GM18867 (cell line): Measurements from ENCODE around the gene PRRC2C.
A peak's percentile ranks its signal among the peaks of the same experiment; 100 is the strongest.
"Not testable (repeated sequence)": the region's sequence is repeated elsewhere in the genome, so short reads cannot be mapped to it uniquely, and the experiment has no call there.

Experiments
- ATAC-seq: cut with Tn5 transposase; IDR thresholded peaks from one replicate; pipeline ENCODE4 v1.9.1; 2021; ENCODE audit warnings: mild to moderate bottlenecking, moderate library complexity; ENCODE audit not compliant: unreplicated experiment

The PRRC2C gene

DNA sequence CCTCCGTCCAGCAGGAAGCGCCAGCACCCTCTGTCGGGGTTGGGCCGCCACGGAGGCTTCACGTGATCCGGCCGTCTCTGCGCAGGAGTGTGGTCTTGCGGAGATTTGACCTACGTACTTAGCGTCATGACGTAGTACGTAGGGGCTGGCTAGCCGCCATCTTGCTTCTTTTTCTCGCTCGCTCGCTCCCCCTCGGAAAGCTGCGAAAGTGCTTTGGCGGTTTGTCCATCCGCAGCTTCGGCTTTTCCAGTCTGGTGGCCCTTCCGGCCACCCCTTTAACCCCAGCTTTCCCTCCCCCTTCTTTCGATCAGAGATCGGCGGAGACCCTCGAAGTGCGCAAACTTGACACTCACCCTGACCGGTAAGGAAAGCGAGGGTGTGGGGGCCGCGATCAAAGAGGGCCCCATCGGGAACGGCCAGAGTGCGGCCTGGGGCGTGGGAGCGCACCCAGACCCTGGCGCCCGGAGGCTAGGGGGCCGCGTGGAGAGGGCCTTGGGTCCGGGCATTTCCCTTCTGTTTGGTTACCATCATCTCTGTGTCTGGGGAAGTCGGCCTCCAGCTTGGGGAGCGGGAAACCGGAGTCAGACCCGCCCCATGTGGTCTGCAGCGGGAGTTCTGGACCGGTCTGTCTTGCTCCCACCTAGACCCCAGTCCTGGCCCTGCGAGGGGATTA lies at the start of gene PRRC2C:
Gene PRRC2C (plus strand): TSS at position 156 of the 673 bp plus-strand sequence. CDS start 26,559 bp downstream, outside the sequence.
- ATAC-seq: peak; percentile 96

DNA sequence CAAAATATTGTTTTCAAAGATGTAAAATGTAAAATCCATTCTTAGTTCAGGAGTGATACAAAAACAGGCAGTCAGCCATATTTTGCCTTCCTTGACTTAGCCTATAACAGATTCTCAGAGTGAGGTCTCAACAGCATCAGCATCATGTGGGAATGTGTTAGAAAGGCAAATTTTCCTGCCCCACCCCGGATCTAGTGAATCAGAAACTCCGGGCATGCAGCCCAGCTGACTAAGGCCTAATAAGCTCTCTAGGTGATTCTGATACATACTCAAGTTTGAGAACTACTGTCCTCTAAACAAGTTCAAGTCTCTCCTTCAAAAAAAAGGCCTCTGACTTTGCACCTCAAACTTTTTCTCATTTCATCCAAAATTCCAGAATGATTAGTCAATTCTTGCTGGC lies 46.9 kb upstream of the PRRC2C start:
- ATAC-seq: no peak

DNA sequence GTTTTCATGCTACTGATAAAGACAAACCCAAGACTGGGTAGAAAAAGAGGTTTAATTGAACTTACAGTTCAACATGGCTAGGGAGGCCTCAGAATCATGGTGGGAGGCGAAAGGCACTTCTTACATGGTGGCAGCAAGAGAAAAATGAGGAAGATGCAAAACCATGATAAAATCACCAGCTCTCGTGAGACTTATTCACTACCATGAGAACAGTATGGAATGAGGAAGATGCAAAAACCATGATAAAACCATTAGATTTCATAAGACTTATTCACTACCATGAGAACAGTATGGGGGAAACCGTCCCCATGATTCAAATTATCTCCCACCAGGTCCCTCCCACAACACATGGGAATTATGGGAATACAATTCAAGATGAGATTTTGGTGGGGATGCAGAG lies 45.1 kb upstream of the PRRC2C start:
- ATAC-seq: not testable (repeated sequence)

DNA sequence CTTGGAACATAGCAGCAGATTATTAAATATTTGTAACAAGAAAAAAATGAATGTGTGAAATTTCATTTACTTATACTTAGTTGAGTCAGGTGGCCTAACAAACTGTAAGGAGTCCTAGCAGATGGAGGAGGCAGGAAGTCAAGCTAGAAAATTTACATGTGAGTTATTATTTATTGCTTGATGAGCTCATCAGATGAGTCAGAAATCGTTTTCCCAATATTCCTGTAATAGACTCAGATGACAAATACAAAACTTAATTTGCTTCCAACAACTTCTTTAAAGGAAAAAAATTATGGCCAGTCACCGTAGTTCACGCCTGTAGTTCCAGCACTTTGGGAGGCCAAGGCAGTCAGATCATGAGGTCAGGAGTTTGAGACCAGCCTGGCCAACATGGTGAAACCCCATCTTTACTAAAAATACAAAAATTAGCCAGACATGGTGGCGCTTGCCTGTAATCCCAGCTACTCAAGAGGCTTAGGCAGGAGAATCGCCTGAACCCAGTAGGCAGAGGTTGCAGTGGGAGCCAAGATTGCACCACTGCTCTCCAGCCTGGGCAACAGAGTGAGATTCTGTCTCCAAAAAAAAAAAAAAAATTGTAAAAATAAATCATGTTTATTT lies 43.9 kb upstream of the PRRC2C start:
- not testable (repeated sequence) for ATAC-seq

DNA sequence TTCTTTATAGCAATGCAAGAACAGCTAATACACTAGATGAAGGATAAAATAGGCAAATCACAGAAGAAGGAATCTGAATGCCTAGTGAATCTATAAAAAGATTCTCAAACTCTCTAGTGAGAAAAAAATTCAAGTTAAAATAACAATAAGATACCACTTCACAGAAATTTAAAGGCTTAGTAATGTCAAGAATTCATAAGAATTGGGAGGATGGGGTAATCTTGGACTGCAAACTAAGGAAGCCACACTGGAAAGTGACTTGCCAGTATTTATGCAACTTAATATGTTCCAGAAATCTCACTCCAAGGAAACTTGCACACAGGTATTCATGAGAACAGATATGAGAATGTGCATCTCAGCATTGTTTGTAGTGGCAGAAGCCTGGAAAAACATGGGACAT lies 38.9 kb upstream of the PRRC2C start:
- ATAC-seq: no peak

DNA sequence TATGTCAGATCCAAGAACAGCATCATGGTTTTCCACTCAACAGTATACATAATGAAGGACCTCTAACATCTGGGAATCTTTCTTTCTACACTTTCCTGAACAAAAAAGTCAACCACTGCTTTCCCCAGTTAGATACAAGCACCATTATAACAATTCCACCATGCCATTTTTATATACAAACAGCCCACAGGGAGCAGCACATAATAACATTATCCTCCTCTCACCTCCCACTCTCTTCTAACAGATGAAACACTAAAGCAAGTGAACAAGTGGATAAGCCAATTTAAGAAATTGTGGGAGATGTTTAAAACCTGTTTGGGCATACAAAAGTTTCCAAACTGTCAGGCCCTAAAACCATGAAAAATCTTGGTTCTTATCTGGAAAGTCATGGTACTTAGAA lies 29.4 kb upstream of the PRRC2C start:
- no peak for ATAC-seq

DNA sequence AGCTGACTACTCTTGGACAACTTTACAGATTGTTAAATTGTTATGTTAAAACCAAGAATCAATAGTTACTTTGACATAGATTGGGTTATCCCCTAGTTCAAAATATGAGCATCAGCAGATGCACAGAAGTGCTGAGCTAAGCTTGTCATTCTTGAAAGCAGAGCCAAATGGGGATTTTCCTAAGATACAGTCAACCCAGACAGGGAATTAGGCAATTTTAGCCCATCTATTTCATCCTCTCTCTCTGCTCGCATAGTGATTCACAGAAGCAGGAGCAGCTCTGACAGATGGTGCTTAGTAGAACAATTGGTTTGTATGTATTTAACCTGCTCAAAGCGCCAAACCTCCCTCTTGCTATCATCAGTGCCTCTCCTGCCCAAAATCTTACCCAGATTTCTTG lies 27.9 kb upstream of the PRRC2C start:
- no peak for ATAC-seq

DNA sequence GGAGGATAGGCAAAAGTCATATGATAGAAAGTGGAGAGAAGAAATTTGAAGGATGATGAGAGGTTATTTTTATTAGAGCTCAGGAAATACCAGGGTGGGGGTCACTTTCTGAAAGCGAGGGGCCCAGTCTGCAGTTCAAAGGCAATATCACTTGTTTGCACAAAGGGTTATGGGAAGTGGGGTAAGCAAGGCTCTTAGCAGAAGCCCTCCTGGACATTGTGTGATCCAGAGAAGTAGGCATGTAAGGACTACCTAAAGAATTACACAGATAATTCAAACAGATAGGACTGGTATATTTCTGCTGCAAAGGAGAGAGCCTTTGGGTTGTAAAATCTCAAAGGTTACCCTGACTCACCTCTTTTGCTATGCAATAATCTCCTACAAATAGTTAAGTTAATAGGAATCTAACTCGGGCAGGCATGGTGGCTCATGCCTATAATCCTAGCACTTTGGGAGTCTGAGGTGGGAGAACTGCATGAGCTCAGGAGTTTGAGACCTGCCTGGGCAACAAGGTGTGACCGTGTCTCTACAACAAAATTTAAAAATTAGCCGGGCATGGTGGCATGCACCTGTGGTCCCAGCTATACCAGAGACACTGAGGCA lies 25.2 kb upstream of the PRRC2C start:
- ATAC-seq: no peak

DNA sequence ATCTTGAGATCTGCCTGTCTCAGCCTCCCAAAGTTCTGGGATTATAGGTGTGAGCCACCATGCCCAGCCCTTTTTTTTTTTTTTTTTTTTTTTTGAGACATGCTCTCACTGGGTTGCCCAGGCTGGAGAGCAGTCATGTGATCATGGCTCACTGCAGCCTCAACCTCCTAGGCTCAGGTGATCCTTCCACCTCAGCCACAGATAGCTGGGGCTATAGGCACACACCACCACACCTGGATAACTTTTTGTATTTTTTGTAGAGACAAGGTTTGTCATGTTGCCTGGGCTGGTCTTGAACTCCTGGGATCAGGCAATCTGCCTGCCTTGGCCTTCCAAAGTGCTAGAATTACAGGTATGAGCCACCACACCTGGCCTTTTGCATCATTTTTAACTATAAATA lies 17.7 kb upstream of the PRRC2C start:
- no peak for ATAC-seq

DNA sequence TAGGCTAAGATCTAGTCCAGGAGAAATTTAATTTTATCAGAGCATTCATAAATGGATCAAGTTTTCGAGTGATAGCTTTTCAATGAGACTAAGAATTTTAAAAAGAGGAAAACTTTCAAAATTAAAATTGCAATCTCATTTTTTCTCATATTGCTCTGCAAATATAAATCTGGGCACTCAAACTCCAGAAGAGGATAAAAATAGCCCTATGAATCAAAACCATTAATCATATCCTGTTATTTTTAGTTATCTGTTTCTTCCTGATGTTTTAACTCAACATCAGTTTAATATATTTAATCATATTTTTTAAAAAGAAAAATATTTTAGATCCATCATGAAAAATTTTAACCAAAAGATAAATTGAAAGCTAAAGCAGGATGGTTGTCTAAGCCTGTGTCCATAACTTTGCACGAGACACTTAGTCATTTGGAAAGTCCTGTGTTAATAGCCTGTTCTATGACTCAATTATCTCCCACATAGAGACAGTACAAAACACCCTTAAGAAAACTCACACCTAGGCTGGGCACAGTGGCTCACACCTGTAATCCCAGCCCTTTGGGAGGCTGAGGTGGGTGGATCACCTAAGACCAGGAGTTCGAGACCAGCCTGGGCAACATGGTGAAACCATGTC lies 17.1 kb upstream of the PRRC2C start:
- ATAC-seq: peak; percentile 88

DNA sequence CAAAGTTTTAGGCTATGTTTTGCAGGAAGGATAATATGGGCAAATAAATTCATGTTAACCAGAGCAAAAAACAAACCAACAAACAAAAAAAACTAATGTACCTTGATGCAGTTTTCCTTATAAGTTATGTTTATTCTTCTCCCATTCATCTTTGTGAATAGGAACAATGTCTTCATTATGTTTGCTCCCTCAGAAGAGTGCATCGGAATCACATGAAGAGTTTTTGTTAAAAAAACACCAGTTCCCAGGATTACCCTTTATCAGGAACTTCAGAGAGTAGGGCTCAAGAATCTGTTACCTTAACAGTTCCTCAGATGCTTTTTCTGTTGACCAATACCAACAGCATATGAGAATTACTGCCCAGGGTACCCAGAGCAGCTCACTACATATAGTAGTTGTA lies 14.6 kb upstream of the PRRC2C start:
- ATAC-seq: no peak

DNA sequence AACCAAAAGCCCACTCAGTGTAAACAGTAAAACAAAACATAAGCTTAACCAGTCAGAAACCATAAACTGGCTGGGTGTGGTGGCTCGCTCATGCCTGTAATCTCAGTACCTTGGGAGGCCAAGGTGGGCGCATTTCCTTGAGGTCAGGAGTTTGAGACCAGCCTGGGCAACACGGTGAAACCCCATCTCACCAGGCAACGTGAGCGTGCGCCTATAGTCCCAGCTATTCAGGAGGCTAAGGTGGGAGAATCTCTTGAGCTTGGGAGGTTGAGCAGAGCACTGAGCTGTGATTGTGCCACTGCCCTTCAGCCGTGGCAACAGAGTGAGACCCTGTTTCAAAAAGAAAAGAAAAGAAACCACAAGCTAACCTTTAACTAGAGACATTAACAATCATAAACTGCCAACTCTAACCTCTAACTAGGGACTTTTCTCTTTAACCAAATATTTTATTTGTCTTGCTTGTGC lies 13.1 kb upstream of the PRRC2C start:
- ATAC-seq: no peak

DNA sequence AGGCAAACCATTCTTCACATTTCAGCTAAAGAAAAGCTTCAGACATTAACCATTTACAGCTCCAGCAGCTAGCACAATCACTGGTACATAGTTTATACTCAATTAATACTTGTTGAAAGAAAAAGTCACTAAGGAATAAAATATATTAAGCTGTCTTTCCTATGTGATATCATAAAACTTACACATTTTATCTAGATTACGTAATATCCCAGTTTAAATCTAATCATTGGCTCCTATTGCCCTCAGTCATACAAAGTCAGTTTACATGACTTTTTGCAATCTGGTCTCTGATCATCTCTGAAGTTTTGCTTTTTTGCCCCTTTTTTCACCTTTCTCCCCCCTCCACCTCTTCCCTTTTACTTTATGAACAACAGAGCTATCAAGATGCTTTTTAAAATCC lies 8.5 kb upstream of the PRRC2C start:
- no peak for ATAC-seq

DNA sequence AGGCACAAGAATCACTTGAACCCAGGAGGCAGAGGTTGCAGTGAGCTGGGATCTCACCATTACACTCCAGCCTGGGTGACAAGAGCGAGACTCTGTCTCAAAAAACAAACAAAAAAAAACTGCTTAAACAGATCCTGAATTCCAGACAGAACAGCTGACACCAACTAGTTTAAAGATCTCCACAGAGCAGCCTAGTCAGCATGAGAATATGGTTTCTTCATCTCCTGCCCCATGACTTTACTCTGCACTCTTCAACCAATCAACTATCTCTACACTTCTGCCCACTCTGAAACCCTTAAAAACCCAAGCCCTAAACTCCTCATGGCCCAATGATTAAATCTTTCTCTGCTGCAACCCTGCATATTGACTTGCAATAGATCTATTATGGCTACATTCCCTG lies 7.5 kb upstream of the PRRC2C start:
- no peak for ATAC-seq

DNA sequence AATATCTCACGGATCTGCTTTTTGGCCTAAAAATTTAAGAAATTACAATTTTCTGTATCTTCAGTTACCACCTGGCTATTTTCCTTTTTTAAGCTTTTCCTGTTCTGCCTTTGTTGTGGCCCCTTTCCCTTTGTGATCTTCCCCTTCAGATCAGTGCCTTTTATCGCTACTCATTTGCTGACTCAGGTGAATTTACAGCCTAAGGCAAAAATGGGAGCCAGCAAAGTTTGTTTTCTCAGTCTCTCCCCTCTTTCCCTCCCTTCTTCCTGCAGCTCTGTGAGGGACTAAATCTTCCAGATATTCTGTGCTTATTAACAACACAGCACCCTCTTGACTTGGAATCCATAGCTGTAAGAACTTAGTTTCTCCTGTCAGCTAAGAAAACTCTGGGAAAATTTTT lies 5.3 kb upstream of the PRRC2C start:
- ATAC-seq: no peak

DNA sequence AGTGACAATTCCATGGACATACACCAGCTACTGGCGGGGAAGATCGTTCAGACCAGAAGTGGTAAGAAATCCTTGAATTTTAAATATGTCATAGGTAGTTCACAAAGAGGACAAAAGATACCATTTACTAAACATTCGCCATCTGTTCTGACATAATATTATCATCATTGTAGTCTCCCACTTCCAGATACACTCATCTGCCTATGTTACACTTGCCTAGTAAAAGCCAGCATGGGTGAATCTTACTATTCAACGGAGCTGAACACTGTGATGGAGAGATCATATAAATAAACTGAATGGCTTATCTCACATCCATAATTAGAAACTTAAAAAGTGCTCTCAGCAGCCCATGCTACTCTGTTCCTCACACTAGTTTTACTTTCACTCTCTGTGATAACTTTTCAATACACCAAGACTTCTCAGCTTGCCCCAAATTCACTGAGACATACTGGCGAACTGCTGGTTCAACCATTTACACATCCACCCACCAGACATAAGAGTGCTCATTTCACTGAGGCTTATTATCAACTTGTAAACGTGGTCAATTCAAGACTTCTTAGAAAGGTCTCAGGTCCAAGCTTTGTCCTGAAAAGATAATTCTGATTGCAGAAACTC lies 463 bp upstream of the PRRC2C start:
- peak; percentile 70 for ATAC-seq

DNA sequence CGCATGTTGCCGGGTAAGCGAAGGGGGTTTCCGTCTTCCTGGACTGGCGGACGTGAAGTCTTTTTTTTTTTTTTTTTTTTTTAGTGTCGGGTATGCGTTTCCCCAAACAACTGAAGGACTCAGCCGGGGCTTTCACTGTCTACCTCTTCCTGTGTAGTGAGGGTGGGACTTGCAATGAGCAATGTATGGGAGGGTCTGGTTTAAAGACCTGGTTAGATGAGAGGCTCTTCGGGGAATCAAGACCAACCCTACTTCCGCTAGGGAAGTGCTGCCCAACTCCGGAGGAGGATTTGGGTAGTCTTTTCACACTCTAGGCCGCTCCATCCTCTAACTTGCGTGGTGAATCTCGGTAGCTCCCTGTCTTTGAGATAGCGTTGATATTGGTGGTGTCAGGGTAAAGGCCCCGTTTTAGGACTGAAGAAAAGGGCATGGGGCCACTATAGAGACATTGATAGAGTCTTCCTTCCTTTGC lies 754 bp downstream of the PRRC2C start:
- peak; percentile 31 for ATAC-seq

DNA sequence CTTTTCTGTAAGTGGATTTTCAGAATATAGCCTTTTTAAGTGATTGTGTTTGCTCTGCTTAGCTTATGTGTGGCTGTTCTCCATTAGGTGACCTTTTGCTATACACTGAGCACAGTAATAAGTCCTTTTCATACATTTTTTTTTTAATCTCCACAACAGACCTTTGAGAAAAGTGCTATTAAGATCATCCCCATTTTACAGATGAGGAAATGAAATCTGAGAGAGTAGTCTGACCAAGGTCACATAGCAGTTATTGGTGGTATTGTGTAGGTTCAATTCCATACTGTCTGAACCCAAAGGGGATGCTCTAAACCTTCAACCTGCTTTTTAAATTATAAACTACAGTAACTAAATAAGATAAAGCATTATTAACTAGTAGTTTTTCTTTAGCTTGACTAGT lies 1.7 kb downstream of the PRRC2C start:
- ATAC-seq: no peak

DNA sequence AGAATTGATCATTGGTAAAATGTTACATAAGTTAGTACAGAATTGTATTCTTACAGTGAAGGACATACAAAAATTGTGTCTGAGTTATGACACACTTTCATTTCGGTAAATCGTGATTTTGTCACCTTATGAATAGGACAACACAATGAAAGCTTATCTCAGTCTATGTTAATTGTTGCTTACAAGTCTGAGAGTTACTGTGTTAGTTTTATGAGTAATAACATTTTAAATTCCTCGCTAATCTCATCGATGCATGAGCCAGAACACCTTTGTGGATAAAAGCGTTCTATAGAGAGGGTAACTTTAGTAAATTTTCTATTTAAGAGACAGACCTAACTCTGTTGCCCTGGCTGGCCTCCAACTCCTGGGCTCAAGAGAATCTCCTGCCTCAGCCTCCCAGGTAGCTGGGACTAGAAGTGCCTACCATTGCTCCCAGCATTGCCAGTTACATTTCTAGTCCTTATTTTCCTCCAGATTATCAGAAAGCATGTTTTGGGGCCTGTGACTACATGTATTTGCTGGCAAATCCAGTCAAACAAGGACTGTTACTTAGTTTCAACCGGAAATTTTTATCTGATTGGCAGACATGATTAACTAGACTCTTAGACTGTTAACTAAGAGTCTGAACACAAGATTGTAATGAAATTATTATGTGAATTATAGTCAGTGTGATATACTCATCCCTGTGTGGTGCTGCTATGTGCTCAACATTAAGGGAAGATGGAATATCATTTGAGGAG lies 3.0 kb downstream of the PRRC2C start:
- no peak for ATAC-seq

DNA sequence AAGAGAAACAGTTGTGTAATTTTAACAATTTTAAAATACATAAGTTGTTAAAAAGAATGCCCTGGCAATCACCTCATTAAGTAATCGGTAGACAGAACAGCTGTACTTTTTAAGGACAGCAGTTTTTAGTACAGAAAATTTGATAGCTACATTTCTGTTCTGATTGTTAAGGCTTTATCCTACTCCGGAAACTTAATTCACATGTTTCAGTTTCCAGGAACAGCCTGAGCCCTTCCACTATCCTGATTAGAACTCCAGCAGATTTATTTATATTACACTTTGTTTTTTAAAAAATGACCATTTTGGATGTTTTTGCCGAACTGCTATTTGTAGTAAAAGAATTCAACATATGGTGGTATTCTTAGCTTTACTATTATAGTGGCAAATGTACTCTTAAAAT lies 8.7 kb downstream of the PRRC2C start:
- ATAC-seq: no peak

DNA sequence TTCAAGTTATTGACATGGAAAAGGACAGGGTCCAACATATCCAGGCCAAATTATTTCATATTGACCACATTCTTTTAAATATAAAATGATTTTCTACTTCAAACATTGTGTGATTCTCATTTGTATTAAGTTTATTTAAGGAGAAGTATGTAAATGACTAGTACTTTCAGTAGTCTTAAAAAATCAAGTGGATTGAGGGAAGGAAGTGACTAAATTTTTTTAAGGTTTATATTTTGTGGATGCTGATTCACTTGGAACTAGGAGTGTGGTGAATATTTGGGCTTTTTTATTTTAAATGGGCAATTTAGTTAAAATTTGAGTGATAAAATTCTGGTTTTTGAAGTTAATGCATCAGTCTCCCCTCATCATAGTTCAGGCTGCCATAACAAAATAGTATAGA lies 10.1 kb downstream of the PRRC2C start:
- no peak for ATAC-seq
